ENCODE data around the gene CCDC57.

CCDC57 gene

DNA sequence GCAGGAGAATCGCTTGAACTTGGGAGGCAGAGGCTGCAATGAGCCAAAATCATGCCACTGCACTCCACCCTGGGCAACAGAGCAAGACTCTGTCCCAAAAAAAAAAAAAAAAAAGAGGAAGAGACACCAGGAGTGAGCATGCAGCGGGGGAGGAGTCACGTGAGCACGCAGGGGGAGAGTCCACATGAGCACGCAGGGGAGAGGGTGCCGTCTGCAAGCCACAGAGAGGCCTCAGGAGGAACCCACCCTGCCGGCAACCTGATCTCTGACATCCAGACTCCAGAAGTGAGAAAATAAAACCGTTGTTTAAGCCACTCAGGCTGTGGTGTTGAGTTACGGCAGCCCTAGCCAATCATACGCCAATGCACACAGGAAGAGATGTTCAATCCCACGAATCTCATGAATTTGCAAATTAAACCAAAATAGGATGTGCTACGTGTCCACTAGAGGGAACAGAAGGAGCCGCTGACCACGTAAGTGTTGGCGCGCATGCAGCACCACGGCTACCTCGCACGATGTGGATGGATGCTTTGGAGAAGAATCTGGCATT, 42.2 kb downstream of the CCDC57 start:
- no peaks in the 10 kb centered on the region for H3K79me2 ChIP-seq (ENCODE audit: control insufficient read depth, low read length)
- H3F3A ChIP-seq (ENCODE audit: control insufficient read depth, insufficient read depth), result no peaks in the 10 kb centered on the region
- no peaks in the 10 kb centered on the region for H4K20me1 ChIP-seq (ENCODE audit: control insufficient read depth, insufficient read depth, low read depth, low read length)
- no peaks in the 10 kb centered on the region; the same call in 1 of the 2 replicates for H3K36me3 ChIP-seq (ENCODE audit: control insufficient read depth, low read length)
- H3K4me3 ChIP-seq (ENCODE audit: low read length), result no peak overlapping the region
- H3K9me3 ChIP-seq (ENCODE audit: control insufficient read depth, insufficient read depth, low read length), result no peaks in the 10 kb centered on the region
- no peaks in the 10 kb centered on the region for H3K4me1 ChIP-seq (ENCODE audit: control insufficient read depth, low read length)
- H3K9me2 ChIP-seq (replicated peaks; ENCODE audit: control insufficient read depth, low read length), result no peaks in the 10 kb centered on the region
- TF ChIP-seq EZH2phosphoT487 (IDR thresholded peaks at IDR 0.05; ENCODE audit: borderline replicate concordance, low read length), result no peak
- TF ChIP-seq, protein P1, sequence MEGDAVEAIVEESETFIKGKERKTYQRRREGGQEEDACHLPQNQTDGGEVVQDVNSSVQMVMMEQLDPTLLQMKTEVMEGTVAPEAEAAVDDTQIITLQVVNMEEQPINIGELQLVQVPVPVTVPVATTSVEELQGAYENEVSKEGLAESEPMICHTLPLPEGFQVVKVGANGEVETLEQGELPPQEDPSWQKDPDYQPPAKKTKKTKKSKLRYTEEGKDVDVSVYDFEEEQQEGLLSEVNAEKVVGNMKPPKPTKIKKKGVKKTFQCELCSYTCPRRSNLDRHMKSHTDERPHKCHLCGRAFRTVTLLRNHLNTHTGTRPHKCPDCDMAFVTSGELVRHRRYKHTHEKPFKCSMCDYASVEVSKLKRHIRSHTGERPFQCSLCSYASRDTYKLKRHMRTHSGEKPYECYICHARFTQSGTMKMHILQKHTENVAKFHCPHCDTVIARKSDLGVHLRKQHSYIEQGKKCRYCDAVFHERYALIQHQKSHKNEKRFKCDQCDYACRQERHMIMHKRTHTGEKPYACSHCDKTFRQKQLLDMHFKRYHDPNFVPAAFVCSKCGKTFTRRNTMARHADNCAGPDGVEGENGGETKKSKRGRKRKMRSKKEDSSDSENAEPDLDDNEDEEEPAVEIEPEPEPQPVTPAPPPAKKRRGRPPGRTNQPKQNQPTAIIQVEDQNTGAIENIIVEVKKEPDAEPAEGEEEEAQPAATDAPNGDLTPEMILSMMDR (IDR thresholded peaks at IDR 0.05; ENCODE audit: low read depth, low read length, poor library complexity, severe bottlenecking), result no peak
- H3K4me2 ChIP-seq (ENCODE audit: low read length), result no peak overlapping the region
- no peaks in the 10 kb centered on the region for H3K27me3 ChIP-seq (ENCODE audit: control insufficient read depth, low read length)
- no peak overlapping the region for H3K27ac ChIP-seq (ENCODE audit: low read depth, low read length)

DNA sequence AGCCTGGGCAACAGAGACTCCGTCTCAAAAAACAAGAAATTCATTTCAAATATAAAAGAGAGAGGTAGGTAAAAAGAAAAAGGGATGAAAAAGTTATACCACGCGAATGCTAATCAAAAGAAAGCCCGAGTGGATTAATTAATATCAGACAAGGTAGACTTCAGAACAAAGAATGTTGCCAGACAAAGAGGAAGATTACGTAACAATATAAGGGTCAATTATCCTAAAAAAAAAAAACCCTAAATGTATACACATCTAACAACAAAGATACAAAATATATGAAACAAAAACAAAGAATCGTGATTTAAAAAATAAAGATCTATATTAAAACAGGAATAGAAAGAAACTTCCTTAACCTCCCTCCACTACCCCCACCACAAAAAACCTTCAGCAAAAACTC, 44.1 kb downstream of the CCDC57 start:
- H3K9me2 ChIP-seq (replicated peaks; ENCODE audit: control insufficient read depth, low read length), result no peaks in the 10 kb centered on the region
- no peak overlapping the region for H3K4me2 ChIP-seq (ENCODE audit: low read length)
- no peaks in the 10 kb centered on the region for H3K9me3 ChIP-seq (ENCODE audit: control insufficient read depth, insufficient read depth, low read length)
- no peaks in the 10 kb centered on the region for H3F3A ChIP-seq (ENCODE audit: control insufficient read depth, insufficient read depth)
- no peaks in the 10 kb centered on the region for H3K79me2 ChIP-seq (ENCODE audit: control insufficient read depth, low read length)
- no peak overlapping the region for H3K27ac ChIP-seq (ENCODE audit: low read depth, low read length)
- H3K4me3 ChIP-seq (ENCODE audit: low read length), result no peak overlapping the region
- H3K27me3 ChIP-seq (ENCODE audit: control insufficient read depth, low read length), result no peaks in the 10 kb centered on the region
- no peak for TF ChIP-seq EZH2phosphoT487 (IDR thresholded peaks at IDR 0.05; ENCODE audit: borderline replicate concordance, low read length)
- TF ChIP-seq, protein P1 (IDR thresholded peaks at IDR 0.05; ENCODE audit: low read depth, low read length, poor library complexity, severe bottlenecking), result no peak
- H3K4me1 ChIP-seq (ENCODE audit: control insufficient read depth, low read length), result no peaks in the 10 kb centered on the region
- H3K36me3 ChIP-seq (ENCODE audit: control insufficient read depth, low read length), result no peaks in the 10 kb centered on the region; the same call in 1 of the 2 replicates
- no peaks in the 10 kb centered on the region for H4K20me1 ChIP-seq (ENCODE audit: control insufficient read depth, insufficient read depth, low read depth, low read length)

DNA sequence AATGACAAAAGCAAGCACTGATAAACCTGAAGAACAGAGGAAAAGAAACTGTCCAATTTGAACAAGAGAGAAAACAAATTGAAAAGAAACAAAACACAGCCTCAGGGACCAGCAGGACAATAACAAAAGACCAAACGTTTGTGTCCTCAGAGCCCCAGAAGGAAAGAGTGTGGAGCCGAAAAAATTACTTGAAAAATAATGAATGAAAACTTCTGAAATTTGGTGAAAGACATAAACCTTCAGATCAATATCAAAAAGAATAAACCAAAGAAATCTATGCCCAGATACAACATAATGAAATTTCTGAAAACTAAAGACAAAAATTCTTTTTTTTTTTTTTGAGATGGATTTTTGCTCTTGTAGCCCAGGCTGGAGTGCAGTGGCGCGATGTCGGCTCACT, 45.6 kb downstream of the CCDC57 start:
- Histone ChIP-seq H3K27me3 (ENCODE audit: control insufficient read depth, low read length) (no peaks in the 10 kb centered on the region), H3K4me3 (ENCODE audit: low read length) (no peak overlapping the region), H3K79me2 (ENCODE audit: control insufficient read depth, low read length) (no peaks in the 10 kb centered on the region), H3K4me2 (ENCODE audit: low read length) (no peak overlapping the region), H3K36me3 (ENCODE audit: control insufficient read depth, low read length) (no peaks in the 10 kb centered on the region; the same call in 1 of the 2 replicates), H3F3A (ENCODE audit: control insufficient read depth, insufficient read depth) (no peaks in the 10 kb centered on the region), H4K20me1 (ENCODE audit: control insufficient read depth, insufficient read depth, low read depth, low read length) (no peaks in the 10 kb centered on the region), H3K27ac (ENCODE audit: low read depth, low read length) (no peak overlapping the region), H3K9me3 (ENCODE audit: control insufficient read depth, insufficient read depth, low read length) (no peaks in the 10 kb centered on the region), H3K9me2 (replicated peaks; ENCODE audit: control insufficient read depth, low read length) (no peaks in the 10 kb centered on the region), H3K4me1 (ENCODE audit: control insufficient read depth, low read length) (no peaks in the 10 kb centered on the region)
- no peak for TF ChIP-seq EZH2phosphoT487 (IDR thresholded peaks at IDR 0.05; ENCODE audit: borderline replicate concordance, low read length)
- TF ChIP-seq, protein P1 (IDR thresholded peaks at IDR 0.05; ENCODE audit: low read depth, low read length, poor library complexity, severe bottlenecking), result no peak
